Brain microvascular endothelial cell (primary cell): Measurements from ENCODE around the gene LAMTOR1.

Experiments
- DNase-seq: peaks from one replicate; pipeline ENCODE4 v3.0.0-alpha.2; 2020
- H3K27ac ChIP-seq: fragments of 250-450 bp; sonication (Bioruptor Pico); 2 replicates; pipeline ENCODE4 v1.5.1; 2020; ENCODE audit warnings: mild to moderate bottlenecking, moderate library complexity
- H3K27me3 ChIP-seq: fragments of 250-450 bp; sonication (Bioruptor Pico); replicated peaks from 2 replicates; pipeline ENCODE4 v1.5.1; 2020; ENCODE audit warnings: mild to moderate bottlenecking
- H3K36me3 ChIP-seq: fragments of 250-450 bp; sonication (Bioruptor Pico); replicated peaks from 2 replicates; pipeline ENCODE4 v1.5.1; 2020; ENCODE audit warnings: mild to moderate bottlenecking
- H3K4me3 ChIP-seq: 2 replicates; pipeline ENCODE4 v1.5.1; 2011; ENCODE audit warnings: low read depth, mild to moderate bottlenecking, control low read depth, low read length, moderate library complexity
- in situ Hi-C: cut with HindIII; loops from 2 replicates; pipeline ENCODE4 v1.10.0; 2017; ENCODE audit warnings: low sequenced_read_pairs, low pct_ligation_motif_present
- TF ChIP-seq, protein P1 (sequence below): IDR thresholded peaks from 2 replicates; pipeline ENCODE4 v1.5.1; 2011; ENCODE audit warnings: low read depth, mild to moderate bottlenecking, moderate library complexity, low read length, control low read depth, inconsistent platforms; ENCODE audit errors: missing control alignments

LAMTOR1 gene

DNA sequence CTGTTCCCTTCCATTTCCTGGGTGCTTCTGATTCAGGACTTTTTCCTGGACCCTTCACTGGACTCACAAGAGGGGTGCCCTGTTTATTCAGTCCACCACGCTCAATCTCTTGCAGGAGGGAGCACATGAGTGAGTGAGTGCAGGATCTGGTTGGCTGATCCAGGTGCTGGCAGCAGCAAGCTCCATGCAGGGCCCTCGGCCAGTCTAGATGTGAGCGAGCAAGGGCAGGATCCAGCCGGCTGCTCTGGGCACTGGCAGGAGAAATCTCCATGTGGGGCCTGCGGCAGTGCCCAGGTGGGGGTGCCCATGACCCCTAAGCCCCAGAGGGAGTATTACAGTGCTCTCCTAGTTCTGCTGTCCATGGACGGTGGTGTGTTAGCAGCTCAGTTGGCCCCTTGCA is 20.9 kb upstream of the LAMTOR1 start:
- no peak overlapping the region for H3K27ac ChIP-seq
- no peaks in the 10 kb centered on the region for H3K36me3 ChIP-seq
- H3K27me3 ChIP-seq = no peaks in the 10 kb centered on the region
- in situ Hi-C loops = no loop called here
- H3K4me3 ChIP-seq = no peak overlapping the region
- TF ChIP-seq, protein P1, sequence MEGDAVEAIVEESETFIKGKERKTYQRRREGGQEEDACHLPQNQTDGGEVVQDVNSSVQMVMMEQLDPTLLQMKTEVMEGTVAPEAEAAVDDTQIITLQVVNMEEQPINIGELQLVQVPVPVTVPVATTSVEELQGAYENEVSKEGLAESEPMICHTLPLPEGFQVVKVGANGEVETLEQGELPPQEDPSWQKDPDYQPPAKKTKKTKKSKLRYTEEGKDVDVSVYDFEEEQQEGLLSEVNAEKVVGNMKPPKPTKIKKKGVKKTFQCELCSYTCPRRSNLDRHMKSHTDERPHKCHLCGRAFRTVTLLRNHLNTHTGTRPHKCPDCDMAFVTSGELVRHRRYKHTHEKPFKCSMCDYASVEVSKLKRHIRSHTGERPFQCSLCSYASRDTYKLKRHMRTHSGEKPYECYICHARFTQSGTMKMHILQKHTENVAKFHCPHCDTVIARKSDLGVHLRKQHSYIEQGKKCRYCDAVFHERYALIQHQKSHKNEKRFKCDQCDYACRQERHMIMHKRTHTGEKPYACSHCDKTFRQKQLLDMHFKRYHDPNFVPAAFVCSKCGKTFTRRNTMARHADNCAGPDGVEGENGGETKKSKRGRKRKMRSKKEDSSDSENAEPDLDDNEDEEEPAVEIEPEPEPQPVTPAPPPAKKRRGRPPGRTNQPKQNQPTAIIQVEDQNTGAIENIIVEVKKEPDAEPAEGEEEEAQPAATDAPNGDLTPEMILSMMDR = no peak
- no peak for DNase-seq

DNA sequence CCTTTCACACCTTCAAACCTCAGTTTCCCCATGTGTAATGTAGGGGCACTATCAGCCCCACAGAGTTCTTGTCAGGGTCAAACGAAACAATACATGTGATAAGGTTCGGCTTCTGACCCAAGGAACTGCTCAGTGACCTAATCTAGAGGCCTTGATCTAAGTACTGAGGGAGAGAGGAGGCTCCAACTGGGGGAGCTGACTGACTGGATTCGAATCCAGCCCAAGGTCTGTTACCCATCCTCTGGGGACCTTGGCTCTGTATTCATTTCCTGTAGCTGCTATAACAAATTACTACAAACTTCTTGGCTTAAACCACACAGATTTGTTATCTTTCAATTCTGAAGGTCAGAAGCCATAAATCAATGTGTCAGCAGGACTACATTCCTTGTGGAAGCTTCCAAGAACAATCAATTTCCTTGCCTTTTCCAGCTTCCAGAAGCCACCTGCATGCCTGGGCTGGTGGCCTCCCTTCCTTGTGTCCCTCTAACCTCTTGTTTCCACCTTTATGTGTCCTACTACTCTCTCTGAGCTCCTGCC is 20.1 kb upstream of the LAMTOR1 start:
- no peak overlapping the region for H3K27ac ChIP-seq
- H3K27me3 ChIP-seq = no peaks in the 10 kb centered on the region

GRCh38 chr11:72122607-72123006 is 19.5 kb upstream of the LAMTOR1 start:
- TF ChIP-seq, protein P1 = no peak

More for the DNA sequence above, 20.1 kb upstream of the LAMTOR1 start:
- no peak for DNase-seq
- TF ChIP-seq, protein P1 = no peak
- no peaks in the 10 kb centered on the region for H3K36me3 ChIP-seq
- no peak overlapping the region for H3K4me3 ChIP-seq
- in situ Hi-C loops = no loop called here

GRCh38 chr11:72120930-72121329 is 17.8 kb upstream of the LAMTOR1 start:
- Histone ChIP-seq H3K27me3 (no peaks in the 10 kb centered on the region), H3K36me3 (no peaks in the 10 kb centered on the region), H3K27ac (no peak overlapping the region), H3K4me3 (no peak overlapping the region)
- no peak for DNase-seq
- TF ChIP-seq, protein P1 = no peak
- in situ Hi-C loops = no loop called here

More at GRCh38 chr11:72122607-72123006, 19.5 kb upstream of the LAMTOR1 start:
- DNase-seq = no peak
- in situ Hi-C loops = no loop called here
- Histone ChIP-seq H3K4me3 (no peak overlapping the region), H3K27ac (no peak overlapping the region), H3K27me3 (no peaks in the 10 kb centered on the region), H3K36me3 (no peaks in the 10 kb centered on the region)

- in situ Hi-C loops = no loop called here
- H3K4me3 ChIP-seq = no peak overlapping the region
- no peak overlapping the region for H3K27ac ChIP-seq
- H3K27me3 ChIP-seq = no peaks in the 10 kb centered on the region
- no peaks in the 10 kb centered on the region for H3K36me3 ChIP-seq
- TF ChIP-seq, protein P1 = no peak
- no peak for DNase-seq
Measured at GRCh38 chr11:72119198-72119597, 16.1 kb upstream of the LAMTOR1 start.
